Neural crest cell (in vitro differentiated cells): Measurements from ENCODE around the gene FDCSP. TPM values are rescaled to one million over a fixed set of nuclear protein-coding genes. Genes with fewer than 3 reads are reported as not detected.

Source experiments
- DNase-seq: peaks from one replicate; pipeline ENCODE4 v3.0.0; 2021; ENCODE audit warnings: low read depth, mixed read lengths, low spot score
- H3K27ac Mint-ChIP-seq: one replicate; pipeline ENCODE4 v1.8.0; 2021; ENCODE audit warnings: mild to moderate bottlenecking, mixed read lengths; ENCODE audit not compliant: unreplicated experiment
- H3K27me3 Mint-ChIP-seq: 2 replicates; pipeline ENCODE4 v1.8.0; 2021; ENCODE audit warnings: low read depth, mild to moderate bottlenecking, mixed read lengths
- H3K36me3 Mint-ChIP-seq: 2 replicates; pipeline ENCODE4 v1.8.0; 2021; ENCODE audit warnings: low read depth, mild to moderate bottlenecking, mixed read lengths
- H3K4me1 Mint-ChIP-seq: 2 replicates; pipeline ENCODE4 v1.8.0; 2021; ENCODE audit warnings: mixed read lengths
- H3K4me3 Mint-ChIP-seq: one replicate; pipeline ENCODE4 v1.8.0; 2021; ENCODE audit warnings: mild to moderate bottlenecking, mixed read lengths
- H3K9me3 Mint-ChIP-seq: 2 replicates; pipeline ENCODE4 v1.8.0; 2021; ENCODE audit warnings: mixed read lengths
- long read RNA-seq: library from polyadenylated mRNA; unstranded; transcript quantifications from one replicate; pipeline ENCODE4 v2.0.0, GENCODE V29; 2020
- total RNA-seq: library from RNA; stranded (reverse); gene quantifications from 2 replicates; pipeline ENCODE4 v1.2.1, GENCODE V29; 2021
- TF ChIP-seq, protein P1 (sequence below): fragments of 200-600 bp; sonication (generic); conservative IDR thresholded peaks from 2 replicates; pipeline ENCODE4 v1.5.0; 2021; ENCODE audit warnings: antibody characterized with exemption, mild to moderate bottlenecking

FDCSP gene
- not detected in 2 replicates for total RNA-seq
- long read RNA-seq = 0 reads

GRCh38 chr4:70225824-70226223 lies at the start of gene FDCSP:
TSS of gene FDCSP (plus strand) at chr4:70226124. CDS start at chr4:70231195, 5,071 bp downstream.
- no peak within 1 kb of the TSS for H3K27ac Mint-ChIP-seq
- DNase-seq = no peak
- H3K4me1 Mint-ChIP-seq = no peaks in the 10 kb centered on the region
- H3K4me3 Mint-ChIP-seq = no peak within 1 kb of the TSS
- no peaks in the 10 kb centered on the region for H3K27me3 Mint-ChIP-seq
- no peaks in the 10 kb centered on the region for H3K36me3 Mint-ChIP-seq
- H3K9me3 Mint-ChIP-seq = peaks cover 2% of the 10 kb centered on the region
- TF ChIP-seq, protein P1, sequence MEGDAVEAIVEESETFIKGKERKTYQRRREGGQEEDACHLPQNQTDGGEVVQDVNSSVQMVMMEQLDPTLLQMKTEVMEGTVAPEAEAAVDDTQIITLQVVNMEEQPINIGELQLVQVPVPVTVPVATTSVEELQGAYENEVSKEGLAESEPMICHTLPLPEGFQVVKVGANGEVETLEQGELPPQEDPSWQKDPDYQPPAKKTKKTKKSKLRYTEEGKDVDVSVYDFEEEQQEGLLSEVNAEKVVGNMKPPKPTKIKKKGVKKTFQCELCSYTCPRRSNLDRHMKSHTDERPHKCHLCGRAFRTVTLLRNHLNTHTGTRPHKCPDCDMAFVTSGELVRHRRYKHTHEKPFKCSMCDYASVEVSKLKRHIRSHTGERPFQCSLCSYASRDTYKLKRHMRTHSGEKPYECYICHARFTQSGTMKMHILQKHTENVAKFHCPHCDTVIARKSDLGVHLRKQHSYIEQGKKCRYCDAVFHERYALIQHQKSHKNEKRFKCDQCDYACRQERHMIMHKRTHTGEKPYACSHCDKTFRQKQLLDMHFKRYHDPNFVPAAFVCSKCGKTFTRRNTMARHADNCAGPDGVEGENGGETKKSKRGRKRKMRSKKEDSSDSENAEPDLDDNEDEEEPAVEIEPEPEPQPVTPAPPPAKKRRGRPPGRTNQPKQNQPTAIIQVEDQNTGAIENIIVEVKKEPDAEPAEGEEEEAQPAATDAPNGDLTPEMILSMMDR = no peak

- H3K36me3 Mint-ChIP-seq = no peaks in the 10 kb centered on the region
- H3K9me3 Mint-ChIP-seq = no peaks in the 10 kb centered on the region
- peaks cover 14% of the 10 kb centered on the region for H3K27me3 Mint-ChIP-seq
These were observed 48.8 kb upstream of the FDCSP start for GRCh38 chr4:70177090-70177489.

DNA sequence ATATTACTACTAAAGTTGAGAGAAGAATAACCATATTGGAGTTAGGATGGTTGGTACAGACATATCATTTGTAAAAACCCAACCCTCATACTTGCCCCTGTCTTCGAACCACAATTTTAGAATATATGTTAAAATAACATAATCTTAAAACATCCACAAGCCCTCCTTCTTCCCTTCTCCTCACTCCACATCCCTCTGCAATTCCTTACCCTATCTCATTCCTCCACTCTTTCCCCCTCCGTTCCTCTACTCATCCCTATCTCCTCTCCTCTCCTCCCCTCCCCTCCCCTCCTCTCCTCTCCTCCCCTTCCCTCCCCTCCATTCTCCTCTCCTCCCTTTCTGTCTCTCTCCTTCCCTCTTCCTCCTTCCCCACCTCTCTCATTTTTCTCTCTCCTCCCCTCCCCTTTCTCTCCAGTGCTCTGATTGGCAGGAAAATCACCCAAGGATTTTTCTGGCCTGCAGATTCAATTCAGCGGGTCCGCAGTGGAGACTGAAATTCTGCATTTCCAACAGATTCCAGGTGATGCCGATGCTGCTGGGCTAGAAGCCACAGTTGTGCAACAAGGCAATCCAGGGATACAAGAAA lies 47.8 kb upstream of the FDCSP start:
- Mint-ChIP-seq H3K9me3 (no peaks in the 10 kb centered on the region), H3K36me3 (no peaks in the 10 kb centered on the region), H3K27me3 (peaks cover 11% of the 10 kb centered on the region), H3K27ac (no peak overlapping the region), H3K4me3 (no peak overlapping the region), H3K4me1 (peaks cover 8% of the 10 kb centered on the region)
- no peak for DNase-seq
- TF ChIP-seq, protein P1 = no peak

More at GRCh38 chr4:70177090-70177489, 48.8 kb upstream of the FDCSP start:
- Mint-ChIP-seq H3K4me3 (no peak overlapping the region), H3K4me1 (no peaks in the 10 kb centered on the region), H3K27ac (no peak overlapping the region)
- TF ChIP-seq, protein P1 = no peak
- DNase-seq = no peak

DNA sequence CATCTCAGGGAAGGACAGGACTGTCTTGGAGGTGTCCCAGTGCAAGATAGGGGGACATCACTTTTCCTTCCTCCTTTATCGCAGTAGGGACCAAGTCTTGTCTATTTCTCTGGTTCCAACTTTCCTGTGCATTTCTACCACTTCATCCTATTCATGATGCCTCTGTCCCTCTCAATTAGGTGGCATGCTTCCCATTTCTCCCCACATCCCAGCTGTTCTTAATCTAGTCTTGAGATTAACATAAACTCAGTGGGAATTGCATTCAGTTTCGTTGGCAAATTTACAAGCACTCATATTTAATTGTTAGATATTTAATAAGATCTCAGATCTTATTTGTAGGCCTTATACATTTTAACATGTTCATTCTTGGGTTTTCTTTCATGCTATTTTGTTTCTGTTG lies 46.1 kb upstream of the FDCSP start:
- no peak for DNase-seq
- TF ChIP-seq, protein P1 = no peak
- no peaks in the 10 kb centered on the region for H3K36me3 Mint-ChIP-seq
- no peak overlapping the region for H3K27ac Mint-ChIP-seq
- H3K4me1 Mint-ChIP-seq = peaks cover 8% of the 10 kb centered on the region
- H3K4me3 Mint-ChIP-seq = no peak overlapping the region
- H3K9me3 Mint-ChIP-seq = no peaks in the 10 kb centered on the region
- H3K27me3 Mint-ChIP-seq = peaks cover 6% of the 10 kb centered on the region

DNA sequence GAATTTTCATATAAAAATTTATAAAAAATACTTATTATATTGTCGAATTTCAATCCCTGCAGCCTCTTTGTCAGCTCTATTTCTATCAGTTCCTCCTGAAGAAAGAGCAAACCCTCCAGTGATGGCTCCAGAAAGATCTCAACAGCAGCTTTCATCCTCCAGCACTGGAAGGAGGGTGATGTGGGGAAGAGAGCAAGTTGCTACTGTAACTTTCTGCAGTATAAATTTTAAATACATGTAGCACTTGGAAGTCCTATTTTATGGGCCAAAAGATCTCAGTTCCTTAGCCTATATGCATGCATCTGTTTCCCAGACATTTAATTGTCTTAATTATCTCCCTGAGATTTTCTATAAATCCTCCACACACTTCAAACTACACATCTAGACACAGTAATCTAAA lies 44.1 kb upstream of the FDCSP start:
- Mint-ChIP-seq H3K4me1 (peaks cover 8% of the 10 kb centered on the region), H3K27me3 (peaks cover 6% of the 10 kb centered on the region), H3K27ac (no peak overlapping the region), H3K4me3 (no peak overlapping the region), H3K9me3 (no peaks in the 10 kb centered on the region), H3K36me3 (no peaks in the 10 kb centered on the region)
- DNase-seq = no peak
- TF ChIP-seq, protein P1 = no peak
